Stimulated activated CD8-positive, alpha-beta memory T cell treated with anti-CD3 and anti-CD28 coated beads, Interleukin-15, amount 100 ng/mL, for 24 hours (primary cell): ENCODE data around the gene FSTL5.
"Not testable (repeated sequence)": the region's sequence is repeated elsewhere in the genome, so short reads cannot be mapped to it uniquely, and the experiment has no call there.

Experiments
- DNase-seq: peaks from one replicate; pipeline ENCODE4 v3.0.0-alpha.2; 2020; ENCODE audit warnings: low read depth

The FSTL5 gene

DNA sequence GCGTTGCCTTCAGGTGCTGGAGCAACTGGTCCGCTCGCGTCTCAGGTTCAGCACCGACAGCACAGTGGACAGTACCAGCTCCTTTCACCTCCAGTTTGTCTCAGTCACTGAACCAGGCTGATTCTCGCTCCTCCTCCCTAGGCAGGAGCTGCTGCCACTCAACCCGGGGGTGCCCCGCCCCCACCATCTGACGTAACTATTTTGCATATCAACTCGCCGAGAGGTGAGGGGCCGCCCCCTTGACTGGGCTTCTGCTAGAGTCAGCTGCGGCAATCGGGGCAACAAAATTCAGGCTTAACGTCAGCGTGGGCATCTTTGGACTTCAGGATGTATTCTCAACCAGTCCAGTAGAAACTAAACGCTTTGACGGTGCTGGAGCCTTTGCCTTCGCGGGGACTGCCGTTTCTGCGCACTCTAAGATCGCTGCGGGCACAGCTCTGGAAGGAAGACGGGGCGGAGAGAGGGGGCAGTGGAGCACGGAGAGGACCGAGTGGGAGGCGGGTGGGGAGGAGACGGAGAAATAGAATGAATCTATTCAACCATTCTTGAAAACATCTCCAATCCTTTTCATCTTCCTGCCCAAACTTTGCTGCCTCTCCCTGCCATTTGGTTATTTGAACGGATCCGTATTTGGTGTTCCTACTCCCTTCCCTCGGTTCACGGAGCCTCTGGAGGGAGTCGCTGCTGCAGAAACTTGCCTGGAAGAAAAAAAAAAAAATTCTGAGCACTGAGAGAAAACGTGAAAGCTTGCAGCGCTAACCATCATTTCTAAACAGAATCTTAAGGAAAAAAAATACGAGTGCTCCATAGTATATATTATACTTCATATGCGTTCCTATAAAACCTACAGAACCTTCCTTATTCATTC is at the start of gene FSTL5:
FSTL5 (minus strand) TSS at position 109 of the 868 bp plus-strand sequence. CDS start 52,604 bp downstream, outside the sequence.
- DNase-seq = no peak

GRCh38 chr4:162209706-162210105 is 45.9 kb upstream of the FSTL5 start:
- DNase-seq = no peak

- not testable (repeated sequence) for DNase-seq
Observed at GRCh38 chr4:162203478-162203877, 39.7 kb upstream of the FSTL5 start.

DNA sequence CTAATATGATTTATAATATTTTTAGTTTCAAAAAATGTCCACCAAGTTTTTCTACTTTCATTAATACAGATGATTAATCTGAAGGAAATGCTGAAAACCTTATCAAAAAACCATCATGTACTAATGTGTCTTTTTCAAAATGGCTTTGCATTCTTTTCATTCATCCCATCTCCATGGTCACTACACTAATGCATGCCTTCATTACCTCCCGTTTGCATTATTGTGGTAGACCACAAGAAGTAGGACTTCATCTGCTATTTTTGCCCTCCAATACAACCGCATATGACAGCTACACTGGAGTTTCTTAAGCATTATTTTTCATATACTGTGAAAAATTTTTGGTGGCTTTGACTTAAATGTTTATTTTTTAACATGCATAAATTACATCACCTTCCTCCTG is 37.9 kb upstream of the FSTL5 start:
- DNase-seq = no peak

DNA sequence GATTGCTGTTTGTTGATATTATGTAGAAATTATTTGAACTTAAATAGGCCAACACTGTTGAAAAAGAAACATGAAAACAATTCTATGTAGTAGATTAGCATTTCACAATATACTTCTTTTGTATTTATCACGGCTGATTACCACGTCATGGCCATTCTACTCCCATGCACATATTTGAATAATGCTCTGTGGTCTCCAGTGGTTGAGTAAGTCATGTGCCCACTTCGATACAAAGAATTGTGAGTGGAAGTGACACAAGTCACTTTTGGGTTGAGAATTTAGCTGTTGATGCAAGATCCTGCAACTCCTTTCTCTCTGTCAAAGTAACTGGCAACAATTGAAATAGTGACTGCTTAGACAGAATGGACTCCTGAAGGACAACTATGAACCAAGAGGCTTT is 6.7 kb upstream of the FSTL5 start:
- no peak for DNase-seq

DNA sequence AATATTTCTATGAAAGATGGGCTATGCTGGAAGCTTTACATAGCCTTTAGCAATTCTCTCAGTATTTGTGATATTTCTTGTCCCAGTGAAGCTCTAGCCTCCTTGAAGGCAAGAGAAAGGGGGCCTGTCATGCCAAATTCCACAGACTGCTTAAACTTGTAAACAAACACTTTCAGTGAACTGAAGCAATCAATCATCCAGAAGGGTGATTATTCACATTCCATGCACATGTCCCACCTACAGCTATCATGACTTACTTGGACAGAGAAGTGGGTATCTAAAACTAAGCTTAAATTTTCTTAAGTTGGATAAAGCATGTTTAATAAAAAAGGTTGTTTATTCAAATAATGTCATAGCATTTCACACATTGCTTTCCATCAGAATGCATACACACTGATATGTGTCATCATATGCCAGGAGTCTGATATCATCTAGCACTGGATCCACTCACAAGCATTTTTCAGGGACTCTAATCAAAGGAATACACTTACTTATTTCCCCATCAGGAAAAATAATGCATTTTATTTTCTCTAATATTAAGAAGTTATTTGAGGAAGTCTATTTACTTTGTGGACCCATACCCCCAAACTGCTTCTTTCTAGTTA is 1.2 kb upstream of the FSTL5 start:
- DNase-seq = no peak

DNA sequence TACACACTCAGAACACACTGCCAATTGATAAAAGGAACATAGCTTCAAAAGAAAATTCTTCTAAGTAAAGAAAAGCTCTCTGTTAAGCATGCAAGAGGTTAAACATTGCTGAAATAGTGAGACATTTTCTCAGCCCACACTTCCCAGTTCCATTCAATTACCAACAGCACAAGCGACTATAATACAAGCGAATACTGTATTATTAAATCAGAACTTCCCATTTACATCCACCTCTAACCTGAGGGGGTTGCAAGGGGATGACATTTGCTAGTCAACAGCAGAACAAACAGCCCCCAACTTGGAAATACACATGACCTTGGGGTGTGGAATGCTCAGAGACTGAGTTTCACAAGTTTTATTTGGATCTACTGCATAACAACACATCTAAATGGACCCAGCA is 1.1 kb downstream of the FSTL5 start:
- DNase-seq = no peak

DNA sequence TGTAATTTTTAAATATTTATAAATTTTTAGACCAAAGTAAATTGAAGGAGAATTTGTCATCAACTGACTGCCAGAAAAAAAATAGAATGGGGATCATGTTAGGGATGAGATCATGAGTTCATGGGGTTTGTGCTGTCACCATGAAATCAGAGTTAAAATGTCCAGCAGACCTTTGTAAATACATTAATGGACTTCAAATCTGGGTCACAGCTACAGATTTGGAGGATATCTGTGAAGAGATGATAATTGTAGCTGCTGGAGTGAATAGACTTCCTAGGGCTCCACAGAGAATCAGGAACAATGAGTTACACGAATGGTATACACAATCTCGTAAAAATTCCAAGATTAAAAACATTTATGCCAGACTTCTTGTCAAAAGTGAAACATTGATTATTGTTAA is 6.6 kb downstream of the FSTL5 start:
- no peak for DNase-seq

DNA sequence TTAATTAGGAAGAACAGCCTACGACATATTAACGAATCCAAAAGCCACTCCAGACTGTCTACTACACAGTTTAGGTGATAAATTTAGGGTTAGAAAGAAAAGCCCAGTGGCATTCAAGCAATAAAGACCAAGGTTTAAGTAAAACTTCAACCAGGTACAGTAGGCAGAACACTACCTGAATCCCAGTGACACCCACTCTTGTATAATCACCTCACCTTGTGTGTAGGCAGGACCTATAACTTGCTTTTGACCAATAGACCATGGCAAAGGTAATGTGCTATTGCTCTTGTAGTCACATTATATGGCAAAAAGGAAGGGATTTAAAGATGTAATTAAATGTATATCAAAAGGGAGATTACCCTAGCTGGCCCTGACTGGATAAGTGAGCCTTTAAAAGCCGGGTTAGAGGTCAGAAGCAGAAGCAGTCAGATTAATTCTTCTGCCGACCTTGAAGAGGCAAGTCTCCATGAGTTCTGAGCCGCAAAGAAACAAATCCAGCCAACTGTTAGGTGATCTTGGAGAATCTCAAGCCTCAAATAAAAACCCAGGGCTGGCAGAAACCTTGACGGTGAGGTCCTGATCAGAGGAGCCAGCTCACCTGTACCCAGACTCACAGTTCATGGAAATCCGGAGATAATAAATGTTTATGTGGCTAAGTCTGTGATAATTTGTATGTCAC is 8.8 kb downstream of the FSTL5 start:
- DNase-seq = no peak

DNA sequence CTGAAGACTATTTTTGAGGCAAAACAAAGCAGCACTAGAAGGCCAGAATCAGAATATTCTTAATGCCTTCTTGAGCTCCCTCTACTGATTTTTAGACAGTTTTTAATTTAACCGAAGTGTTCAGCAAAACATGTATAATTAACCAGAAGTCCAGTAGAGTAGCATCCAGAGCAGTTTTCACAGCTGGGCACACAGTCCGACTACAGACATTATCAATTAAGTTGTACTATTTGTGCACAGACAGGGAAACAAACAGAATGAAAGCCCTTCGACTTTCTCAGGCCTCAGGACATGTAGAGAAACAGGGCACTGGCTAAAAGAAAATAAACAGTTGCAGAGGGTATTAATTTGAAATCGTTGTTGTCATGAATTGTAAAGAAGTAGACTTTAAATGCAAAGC is 11.9 kb downstream of the FSTL5 start:
- DNase-seq = no peak

- DNase-seq = no peak
Observed at GRCh38 chr4:162151386-162151785, 12.4 kb downstream of the FSTL5 start.

GRCh38 chr4:162149644-162150043 is 14.2 kb downstream of the FSTL5 start:
- DNase-seq = no peak

DNA sequence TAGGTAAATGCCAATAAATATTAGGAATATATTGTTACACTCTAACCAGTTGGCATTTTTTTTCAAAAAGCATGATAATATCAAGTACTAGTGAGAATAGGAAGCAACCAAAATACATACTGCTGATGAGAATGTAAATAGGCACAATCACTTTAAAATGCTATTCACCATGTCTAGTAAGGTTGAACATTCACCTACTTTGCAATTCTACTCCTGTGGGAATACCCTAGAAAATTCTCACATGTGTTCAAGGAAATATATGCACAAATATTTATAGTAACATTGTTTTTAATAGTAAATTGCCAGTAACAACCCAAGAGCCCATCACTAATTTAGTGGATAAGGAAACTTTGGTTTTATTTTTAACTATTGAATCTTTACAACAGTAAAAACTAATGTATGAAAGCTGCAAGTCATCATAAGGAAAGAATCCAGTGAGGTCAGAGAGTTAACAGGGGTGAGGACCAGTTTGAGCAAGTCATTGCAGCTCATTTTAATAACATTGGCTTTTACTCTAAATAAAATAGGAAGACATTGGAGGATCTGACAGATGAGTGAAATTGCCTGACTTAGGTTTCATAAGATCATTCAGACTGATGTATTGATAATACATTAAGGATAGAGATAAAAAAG is 23.6 kb downstream of the FSTL5 start:
- DNase-seq = no peak

- no peak for DNase-seq
Observed at GRCh38 chr4:162139412-162139811, 24.4 kb downstream of the FSTL5 start.

DNA sequence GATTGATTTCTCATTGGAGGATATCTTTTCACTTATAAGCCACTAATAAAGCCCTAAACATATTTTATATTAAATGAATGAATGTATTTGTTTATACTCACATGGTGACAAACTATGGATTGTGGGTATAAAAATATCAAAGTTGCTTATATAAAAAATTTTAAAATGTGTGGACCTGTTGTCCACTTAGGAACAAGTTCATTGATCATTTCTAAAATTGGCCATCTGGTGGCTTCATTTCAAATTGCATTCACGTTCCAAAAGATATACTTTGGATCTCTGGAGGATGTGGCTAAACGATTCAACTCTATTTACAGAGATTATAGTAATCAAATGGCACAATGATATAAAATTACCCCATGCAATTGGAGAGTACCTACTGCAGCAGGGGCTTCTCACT is 32.5 kb downstream of the FSTL5 start:
- DNase-seq = no peak

DNA sequence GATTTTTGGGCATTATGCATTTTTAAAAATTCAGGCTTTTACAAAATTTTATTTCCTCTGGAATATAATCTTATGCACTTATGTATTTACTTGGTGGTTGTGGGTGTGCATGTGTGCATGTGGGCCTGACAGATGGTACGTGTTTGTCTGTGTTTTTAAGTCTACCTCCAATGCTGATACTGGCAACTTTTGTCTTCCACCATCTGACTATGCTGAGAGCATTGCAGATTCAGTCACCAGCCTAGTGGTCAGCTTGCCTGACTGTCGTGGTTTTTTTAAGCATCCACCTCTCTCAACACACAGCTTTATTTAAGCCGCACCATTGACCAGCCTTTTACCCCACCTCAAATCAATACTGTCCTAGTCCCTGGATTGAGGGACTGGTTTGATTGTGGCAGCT is 37.1 kb downstream of the FSTL5 start:
- DNase-seq = no peak

- DNase-seq = no peak
Observed at GRCh38 chr4:162117051-162117450, 46.7 kb downstream of the FSTL5 start.

DNA sequence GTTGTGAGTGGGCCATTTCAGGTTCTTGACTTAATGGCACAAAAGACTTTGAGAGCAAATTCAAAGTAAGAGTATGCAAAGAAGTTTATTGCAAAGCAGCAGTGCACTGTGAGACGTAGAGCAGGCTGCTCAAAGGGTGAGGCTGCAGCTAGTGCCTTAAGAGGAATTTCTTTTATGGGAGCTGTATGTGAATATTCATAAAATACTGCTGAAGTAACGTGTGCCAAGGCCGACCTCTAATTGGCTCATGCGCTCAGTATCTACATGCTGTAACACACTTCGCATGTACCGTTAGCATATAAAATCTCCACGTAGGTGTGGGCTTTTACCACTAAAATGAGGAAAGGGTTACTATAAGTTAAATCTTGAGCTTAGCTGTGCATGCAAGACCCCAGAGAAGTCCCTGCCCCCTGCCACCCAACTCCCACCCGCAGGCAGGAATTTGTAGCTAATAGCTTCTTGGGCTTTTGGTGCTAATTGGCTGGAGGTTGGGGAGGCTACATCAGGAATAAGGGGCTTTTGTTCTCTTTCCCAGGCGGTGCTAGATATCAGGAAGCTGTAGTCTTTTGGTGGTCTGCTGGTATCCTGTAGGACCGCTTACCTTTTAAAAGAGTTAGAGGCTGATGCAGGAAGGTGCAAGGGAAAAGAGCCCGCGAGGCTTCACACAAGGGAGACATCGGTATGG is 47.6 kb downstream of the FSTL5 start:
- no peak for DNase-seq

DNA sequence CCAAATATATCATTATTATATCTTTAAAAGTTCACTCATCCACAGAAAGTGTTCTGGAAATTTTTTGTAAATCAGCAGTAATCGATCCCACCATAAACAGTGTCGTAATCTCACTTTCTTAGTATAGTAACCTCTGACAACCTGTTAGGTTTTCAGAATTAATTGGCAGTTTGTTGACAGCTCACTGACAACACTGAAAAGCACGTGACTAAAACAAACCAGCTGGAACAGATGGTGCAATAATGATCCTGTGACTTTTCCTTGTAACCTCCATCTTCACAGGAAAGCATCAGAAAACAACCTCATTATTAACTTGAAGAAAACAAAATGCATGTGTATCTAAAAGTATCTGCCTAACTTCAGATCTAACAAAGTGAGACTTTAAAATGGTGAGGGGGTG is 48.5 kb downstream of the FSTL5 start:
- no peak for DNase-seq

DNA sequence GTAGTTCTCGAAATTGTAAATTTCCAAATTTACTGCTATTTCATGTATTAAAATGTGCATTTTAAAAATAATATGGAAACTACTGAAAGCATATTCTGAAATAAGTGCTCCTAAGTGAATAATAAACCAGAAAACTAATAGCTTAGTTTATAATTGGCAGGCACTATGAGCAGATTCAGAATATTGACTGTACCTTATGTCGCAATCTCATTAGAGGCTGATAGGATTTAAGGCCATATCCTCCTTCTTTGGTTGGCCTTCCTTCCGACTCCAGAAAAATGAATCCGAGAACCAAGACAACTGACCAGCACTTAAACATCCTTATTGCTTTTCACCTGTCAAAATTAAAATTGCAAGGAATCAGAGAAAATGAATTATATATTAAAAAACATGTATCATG is 52.7 kb downstream of the FSTL5 start:
- no peak for DNase-seq

- DNase-seq = no peak
Observed at GRCh38 chr4:162104459-162105124, 59.2 kb downstream of the FSTL5 start.
